T-helper 2 cell (primary cell): ENCODE results near the gene TOM1L1.

Experiments
- DNase-seq, 5 experiments: peaks; one replicate each; pipeline versions ENCODE4 v3.0.0 to v3.0.0-alpha.2; 2012 to 2022

Gene TOM1L1

GRCh38 chr17:54950116-54950515 is 49.5 kb downstream of the TOM1L1 start:
- no peak for DNase-seq

- no peak for DNase-seq
These were observed 50.6 kb downstream of the TOM1L1 start for GRCh38 chr17:54951286-54951685.

GRCh38 chr17:54956791-54957190 is 56.1 kb downstream of the TOM1L1 start:
- DNase-seq, result no peak

GRCh38 chr17:54967621-54968261 is 67.1 kb downstream of the TOM1L1 start:
- peak in 1 of 5 experiments; percentile 61 for DNase-seq

GRCh38 chr17:54968262-54968987 is 67.8 kb downstream of the TOM1L1 start, which contains the start of the genes COX11 and STXBP4:
TSS of gene COX11 (minus strand) at chr17:54968654. CDS start at chr17:54968646, 8 bp downstream.
TSS of gene STXBP4 (plus strand) at chr17:54968765. CDS start at chr17:54986220, 17,455 bp downstream.
- DNase-seq, result peak; percentile 80 to 97 (median 90)

GRCh38 chr17:54968988-54969332 is 68.3 kb downstream of the TOM1L1 start:
- peak in 1 of 5 experiments; percentile 4 for DNase-seq

GRCh38 chr17:54969658-54970572 is 69.3 kb downstream of the TOM1L1 start:
- DNase-seq, result peak in 1 of 5 experiments; percentile 15

GRCh38 chr17:54971147-54971546 is 70.5 kb downstream of the TOM1L1 start:
- no peak for DNase-seq

GRCh38 chr17:54971901-54972300 is 71.2 kb downstream of the TOM1L1 start:
- DNase-seq, result no peak

GRCh38 chr17:54972406-54973138 is 71.9 kb downstream of the TOM1L1 start:
- no peak for DNase-seq

- DNase-seq, result no peak
These were observed 74.1 kb downstream of the TOM1L1 start for GRCh38 chr17:54974759-54975158.

GRCh38 chr17:54976316-54976715 is 75.7 kb downstream of the TOM1L1 start:
- DNase-seq, result no peak

GRCh38 chr17:54977744-54978143 is 77.1 kb downstream of the TOM1L1 start:
- DNase-seq, result no peak

GRCh38 chr17:54979657-54980056 is 79.0 kb downstream of the TOM1L1 start:
- no peak for DNase-seq

GRCh38 chr17:54980375-54980774 is 79.7 kb downstream of the TOM1L1 start:
- DNase-seq, result no peak

GRCh38 chr17:54982399-54982798 is 81.7 kb downstream of the TOM1L1 start:
- DNase-seq, result no peak

- DNase-seq, result no peak
These were observed 82.6 kb downstream of the TOM1L1 start for GRCh38 chr17:54983260-54983659.

GRCh38 chr17:54985476-54985875 is 84.8 kb downstream of the TOM1L1 start:
- DNase-seq, result no peak

GRCh38 chr17:54990118-54990517 is 89.5 kb downstream of the TOM1L1 start:
- no peak for DNase-seq

- DNase-seq, result no peak
These were observed 90.9 kb downstream of the TOM1L1 start for GRCh38 chr17:54991567-54991966.

- DNase-seq, result peak in 2 of 5 experiments; percentile 9 to 62
These were observed 92.4 kb downstream of the TOM1L1 start for GRCh38 chr17:54992797-54993639.
